ENCODE data around the gene LIAS.
"Not testable (repeated sequence)": the region's sequence is repeated elsewhere in the genome, so short reads cannot be mapped to it uniquely, and the experiment has no call there.

Gene LIAS

DNA sequence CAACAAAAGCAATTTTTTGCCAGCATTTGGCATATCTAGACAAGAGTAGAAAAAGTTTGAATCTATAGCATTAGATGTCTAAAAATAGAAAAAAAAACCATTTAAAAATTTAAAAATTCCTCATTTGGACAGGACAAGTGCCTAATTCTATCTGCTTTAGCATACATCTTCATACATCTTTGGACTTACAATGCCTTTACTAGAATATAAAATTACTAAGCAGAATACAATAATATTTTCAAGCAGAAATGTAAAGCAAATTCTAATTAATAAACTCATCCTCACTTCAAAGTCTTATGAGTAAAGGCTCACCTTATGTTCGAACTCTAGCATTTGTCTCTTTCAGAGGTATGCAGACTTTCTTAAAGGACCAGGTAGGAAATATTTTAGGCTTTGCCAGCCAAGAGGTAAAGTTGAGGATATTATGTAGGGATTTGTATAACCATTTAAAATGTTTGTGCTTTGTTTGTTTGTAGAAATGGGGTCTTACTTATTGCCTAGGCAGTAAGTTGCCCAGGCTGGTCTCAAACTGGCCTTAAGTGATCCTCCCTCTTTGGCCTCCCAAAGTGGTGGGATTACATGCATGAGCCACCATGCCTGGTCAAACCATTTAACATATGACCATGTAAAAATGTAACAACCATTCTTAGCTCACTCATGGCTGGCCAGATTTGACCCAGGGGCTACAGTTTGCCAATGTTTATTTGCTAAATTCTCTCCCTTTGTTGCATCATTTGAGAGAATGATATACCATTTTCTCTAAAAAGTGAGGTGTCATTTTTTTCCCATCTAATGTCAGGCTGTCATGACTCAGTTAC, 39.3 kb downstream of the LIAS start:
- DNase-seq (ENCODE audit: low spot score), result peak; percentile 17

DNA sequence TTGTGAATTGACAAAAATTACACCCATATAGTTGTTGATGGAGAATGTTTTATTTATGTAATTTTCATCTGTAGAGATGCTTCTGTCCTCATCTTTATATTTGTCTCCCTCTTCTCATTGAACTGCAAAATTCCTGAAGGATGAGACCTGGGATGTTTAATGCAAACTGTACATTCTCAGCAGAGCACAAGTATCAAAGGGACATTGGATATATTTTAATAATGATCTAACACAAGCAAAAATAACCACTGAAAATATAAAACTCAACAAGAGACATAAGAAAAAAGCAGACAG, 39.8 kb downstream of the LIAS start:
- no peak for DNase-seq (ENCODE audit: low spot score)

DNA sequence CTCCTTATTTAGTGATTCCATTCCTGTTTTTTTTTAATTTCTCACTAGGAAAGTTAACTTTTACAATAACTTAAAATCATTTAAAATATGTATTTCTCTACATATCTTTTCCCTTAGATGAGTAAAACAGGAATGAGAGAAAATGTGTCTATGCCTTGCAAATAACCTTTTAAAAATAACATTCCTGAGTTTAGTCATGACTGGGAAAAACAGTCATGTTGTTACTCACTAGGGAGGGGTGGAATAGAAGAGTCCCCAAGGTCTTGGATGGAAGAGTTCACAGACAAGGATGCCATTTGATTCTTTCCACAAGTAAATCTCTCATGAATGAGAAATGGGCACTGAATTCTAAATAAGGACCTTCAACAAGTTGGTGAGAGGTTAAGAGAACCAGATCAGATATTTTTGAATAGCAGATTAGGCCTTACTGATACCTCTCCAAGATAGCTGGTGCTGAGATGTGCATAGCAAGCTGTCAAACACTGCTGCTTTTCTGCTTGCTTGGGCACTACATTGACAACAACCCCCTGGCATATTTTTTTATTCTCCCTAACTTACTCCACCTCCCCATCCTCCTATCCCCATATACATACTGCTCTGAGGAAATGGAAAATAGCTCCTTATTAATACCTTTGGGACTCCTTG, 43.3 kb downstream of the LIAS start:
- no peak for DNase-seq (ENCODE audit: low spot score)

DNA sequence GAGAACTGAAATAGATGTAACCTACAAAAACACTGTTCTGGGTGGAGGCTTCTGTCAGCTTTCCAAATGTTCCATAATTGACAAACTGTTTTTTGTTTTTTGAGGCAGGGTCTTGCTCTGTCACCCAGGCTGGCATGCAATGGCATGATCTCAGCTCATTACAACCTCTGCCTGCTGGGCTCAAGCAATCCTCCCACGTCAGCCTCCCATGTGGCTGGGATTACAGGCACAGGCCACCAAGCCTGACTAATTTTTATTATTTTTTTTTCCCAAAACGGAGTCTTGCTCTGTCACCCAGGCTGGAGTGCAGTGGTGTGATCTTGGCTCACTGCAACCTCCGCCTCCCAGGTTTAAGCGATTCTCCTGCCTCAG, 43.8 kb downstream of the LIAS start:
- DNase-seq (ENCODE audit: low spot score), result not testable (repeated sequence)

GRCh38 chr4:39504538-39504937, 45.7 kb downstream of the LIAS start:
- no peak for DNase-seq (ENCODE audit: low spot score)

DNA sequence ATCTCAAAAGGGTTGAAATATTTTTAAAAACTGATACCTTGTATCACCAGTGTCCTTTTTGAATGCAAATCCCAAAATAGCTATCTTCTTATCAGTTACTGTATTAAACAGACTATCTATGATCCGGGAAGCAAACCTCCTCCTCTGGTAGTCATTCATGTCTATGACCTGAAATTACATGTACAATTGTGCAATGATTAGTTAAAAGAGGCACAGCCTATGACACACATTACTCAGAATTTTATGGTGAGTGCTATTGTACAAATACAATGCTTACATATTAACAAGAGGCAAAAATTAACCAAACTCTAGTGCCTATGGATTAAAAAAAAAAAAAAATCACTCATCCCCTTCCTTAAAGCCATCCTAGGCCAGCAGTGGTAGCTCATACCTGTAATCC, 46.7 kb downstream of the LIAS start:
- DNase-seq (ENCODE audit: low spot score), result no peak

DNA sequence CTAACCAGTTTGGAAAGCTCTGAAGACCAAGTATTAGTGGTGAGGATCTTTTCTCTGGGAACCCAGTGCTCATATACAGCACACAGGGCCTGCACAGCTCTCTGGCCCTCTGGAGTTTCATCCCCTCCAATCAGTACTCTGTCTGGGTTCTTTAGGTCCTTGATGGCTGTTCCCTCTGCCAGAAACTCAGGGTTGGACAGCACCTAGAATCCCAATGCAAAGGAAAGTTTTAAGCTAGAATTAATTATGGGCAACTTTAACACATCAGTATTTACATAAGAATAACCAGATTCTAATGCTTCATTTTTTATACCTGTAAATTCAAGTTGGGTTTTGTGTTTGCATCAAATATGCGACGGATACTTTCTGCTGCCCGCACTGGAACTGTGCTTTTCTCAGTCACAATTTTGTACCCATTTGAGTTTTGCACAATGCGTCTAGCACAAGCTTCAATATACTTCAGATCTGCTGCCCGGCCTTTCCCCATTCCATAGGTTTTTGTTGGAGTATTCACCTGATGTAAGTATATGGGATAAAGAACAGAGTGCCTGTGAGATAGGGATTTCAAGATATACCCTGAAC, 51.6 kb downstream of the LIAS start:
- no peak for DNase-seq (ENCODE audit: low spot score)

- not testable (repeated sequence) for DNase-seq (ENCODE audit: low spot score)
Observed at GRCh38 chr4:39514266-39514665, 55.4 kb downstream of the LIAS start.

- peak; percentile 67 for DNase-seq (ENCODE audit: low spot score)
Observed at GRCh38 chr4:39514888-39515401, 56.1 kb downstream of the LIAS start.

DNA sequence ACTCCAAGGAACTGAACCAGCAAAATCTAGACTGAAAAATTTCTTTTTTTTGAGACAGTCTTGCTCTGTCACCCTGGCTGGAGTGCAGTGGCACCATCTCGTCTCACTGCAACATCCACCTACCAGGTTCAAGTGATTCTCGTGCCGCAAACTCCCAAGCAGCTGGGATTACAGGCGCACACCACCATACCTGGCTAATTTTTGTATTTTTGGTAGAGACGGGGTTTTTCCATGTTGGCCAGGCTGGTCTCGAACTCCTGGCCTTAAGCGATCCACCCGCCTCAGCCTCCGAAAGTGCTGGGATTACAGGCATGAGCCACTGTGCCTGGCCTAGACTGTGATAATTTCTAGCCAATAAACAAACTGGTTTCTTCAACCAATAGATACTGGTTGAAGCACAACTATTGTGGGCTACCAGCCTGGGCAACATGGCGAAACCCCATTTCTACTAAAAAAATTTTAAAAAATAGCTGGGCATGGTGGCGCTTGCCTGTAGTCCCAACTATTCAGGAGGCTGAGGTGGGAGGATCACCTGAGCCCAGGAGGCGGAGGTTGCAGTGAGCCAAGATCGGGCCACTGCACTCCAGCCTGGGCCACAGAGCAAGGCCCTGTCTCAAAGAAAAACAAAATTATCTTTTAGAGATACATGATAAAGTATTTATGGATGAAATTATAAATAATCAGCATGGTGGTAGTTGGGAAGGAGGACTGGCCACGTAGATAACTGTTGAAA, 57.0 kb downstream of the LIAS start:
- DNase-seq (ENCODE audit: low spot score), result not testable (repeated sequence)

- DNase-seq (ENCODE audit: low spot score), result no peak
Observed at GRCh38 chr4:39516407-39516966, 57.6 kb downstream of the LIAS start.

- no peak for DNase-seq (ENCODE audit: low spot score)
Observed at GRCh38 chr4:39518484-39518883, 59.6 kb downstream of the LIAS start.

DNA sequence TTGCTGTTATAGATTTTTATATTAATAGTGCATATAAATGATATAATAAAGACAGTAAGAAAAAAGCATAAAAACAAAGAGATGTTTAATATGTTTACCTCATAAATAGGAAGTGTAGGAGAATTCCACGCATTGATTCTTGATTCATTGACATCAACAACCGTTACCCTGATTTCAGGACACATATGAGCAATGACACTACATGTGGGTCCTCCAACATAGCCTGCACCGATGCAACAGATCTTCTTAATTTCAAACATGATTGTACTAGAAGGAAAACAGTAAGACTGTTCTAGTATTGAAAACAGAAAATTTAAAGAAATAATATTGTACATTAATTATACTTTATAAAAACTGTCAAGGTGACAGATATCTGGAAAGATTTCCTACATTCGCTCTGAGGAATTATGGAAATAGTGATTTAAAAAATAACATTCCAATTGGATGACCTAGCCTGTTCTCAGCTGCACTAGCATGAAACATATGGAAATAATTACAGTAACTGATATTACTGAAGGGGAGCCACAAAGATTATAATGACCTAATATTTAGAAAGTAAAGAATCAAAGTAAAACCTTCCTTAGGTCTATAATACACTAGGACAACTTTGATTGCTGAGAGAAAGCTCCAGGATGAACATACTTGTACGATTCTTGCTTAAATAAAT, 62.5 kb downstream of the LIAS start:
- no peak for DNase-seq (ENCODE audit: low spot score)

- DNase-seq (ENCODE audit: low spot score), result no peak
Observed at GRCh38 chr4:39522068-39522467, 63.2 kb downstream of the LIAS start.

- DNase-seq (ENCODE audit: low spot score), result no peak
Observed at GRCh38 chr4:39524161-39524957, 65.5 kb downstream of the LIAS start.

GRCh38 chr4:39525822-39526690, 67.2 kb downstream of the LIAS start:
- no peak for DNase-seq (ENCODE audit: low spot score)

DNA sequence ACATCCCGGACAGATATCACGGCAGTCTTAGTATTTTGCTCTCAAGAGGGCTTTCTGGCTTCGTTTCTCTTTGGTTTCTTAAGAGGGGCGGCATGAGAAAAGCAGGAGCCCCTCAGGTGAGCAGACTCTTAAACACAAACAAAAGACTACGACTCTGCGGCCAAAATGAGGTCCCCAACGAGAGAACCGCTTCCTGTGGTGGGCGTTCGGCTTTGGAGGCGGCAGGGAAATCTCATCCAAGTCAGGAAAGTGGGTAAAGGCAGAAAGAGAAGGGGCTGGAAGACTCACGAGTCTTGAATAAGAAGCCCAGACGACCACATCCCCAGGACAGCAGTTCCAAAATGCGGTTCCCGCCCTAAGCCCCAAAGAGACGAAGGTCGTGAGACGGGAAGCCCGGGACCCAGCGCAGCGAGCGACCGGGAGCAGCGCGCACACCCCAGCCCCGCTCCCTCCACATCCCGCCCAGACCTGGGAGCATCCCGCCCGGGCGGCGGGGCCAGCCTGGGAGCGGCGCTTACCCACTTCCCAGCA, 68.0 kb downstream of the LIAS start:
- DNase-seq (ENCODE audit: low spot score), result no peak

DNA sequence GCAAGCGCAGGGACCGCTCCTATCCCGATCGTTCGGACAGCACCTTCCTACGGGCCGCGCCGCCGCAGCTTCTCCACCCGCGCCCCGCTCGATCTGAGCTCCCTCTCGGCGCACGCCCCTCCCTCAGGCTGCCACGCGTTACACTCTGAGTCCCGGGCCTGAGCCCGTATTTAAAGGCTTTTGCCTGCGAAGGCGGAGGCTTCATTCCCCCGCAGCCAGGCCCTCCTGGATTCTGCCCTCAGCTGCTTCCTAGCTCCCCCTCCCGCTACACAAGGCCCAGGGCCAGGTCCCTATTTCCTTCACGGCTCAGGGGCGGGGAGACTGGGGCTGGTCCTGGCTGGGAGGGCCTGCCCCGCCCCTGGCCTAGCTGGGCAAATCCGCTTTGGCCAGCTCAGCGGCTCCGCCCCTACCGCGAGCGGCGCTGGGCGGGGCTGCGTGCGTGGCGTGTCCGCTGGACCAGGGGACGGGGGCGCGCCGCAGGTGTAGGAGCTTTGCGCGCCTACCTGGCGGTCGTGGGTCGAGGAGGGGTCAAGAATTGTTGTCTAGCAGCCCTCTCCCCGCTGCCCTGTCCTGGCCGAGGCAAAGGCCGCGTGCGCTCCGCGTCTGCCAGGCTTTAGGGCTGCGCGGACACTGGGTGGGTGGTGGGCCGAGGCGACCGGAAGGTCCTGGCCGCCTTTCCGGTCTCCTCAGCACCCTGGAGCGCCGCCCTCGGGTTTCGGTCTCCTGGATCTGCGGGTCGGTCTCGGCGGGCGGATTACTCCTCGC, 68.6 kb downstream of the LIAS start, which contains the start of gene UGDH:
TSS of gene UGDH (minus strand) at position 144 of the 765 bp plus-strand sequence. CDS start 5,927 bp downstream, outside the sequence.
- DNase-seq (ENCODE audit: low spot score), result peak; percentile 90

DNA sequence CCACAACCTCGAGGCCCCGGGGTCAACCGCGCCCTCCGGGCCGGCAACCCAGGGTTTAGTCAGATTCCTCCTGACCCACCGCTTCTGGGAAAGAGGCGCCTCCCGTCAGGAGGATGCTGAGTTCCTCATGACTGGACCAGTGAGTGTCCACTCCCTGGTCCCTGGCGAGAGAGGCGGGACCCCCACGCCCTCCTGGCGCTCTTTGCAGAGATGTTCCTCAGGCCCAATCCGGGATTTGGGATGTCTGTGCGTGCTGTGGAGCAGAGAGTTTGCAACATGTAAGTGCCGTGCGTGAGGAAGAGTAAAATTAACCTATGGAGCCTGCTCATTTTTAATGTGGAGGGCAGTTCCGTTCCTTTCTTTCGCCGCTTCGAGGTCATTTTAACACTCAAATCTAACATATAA, 69.2 kb downstream of the LIAS start:
- no peak for DNase-seq (ENCODE audit: low spot score)
